Endothelial cell of umbilical vein (primary cell): ENCODE data around the gene RUNX2.

Experiments used
- CTCF ChIP-seq, 2 donors: IDR thresholded peaks; 1 replicate in 1 of 2; 2 replicates in 1 of 2; pipeline ENCODE4 v1.5.1; 2011; ENCODE audit warnings: low read length in 2 of 2, mild to moderate bottlenecking in 2 of 2, moderate library complexity in 2 of 2, control low read depth in 1 of 2, inconsistent platforms in 1 of 2, low read depth in 1 of 2; ENCODE audit not compliant: insufficient read depth in 1 of 2; ENCODE audit errors: extremely low read depth in 1 of 2
- EZH2 ChIP-seq: IDR thresholded peaks from 2 replicates; pipeline ENCODE4 v1.6.1; 2012; ENCODE audit warnings: borderline replicate concordance, low read depth, mild to moderate bottlenecking, moderate library complexity, low read length, inconsistent platforms; ENCODE audit not compliant: severe bottlenecking
- JUN ChIP-seq: IDR thresholded peaks from 2 replicates; pipeline ENCODE4 v1.6.1; 2011; ENCODE audit warnings: borderline replicate concordance, low read depth; ENCODE audit not compliant: insufficient read length, insufficient read depth
- POLR2A ChIP-seq: IDR thresholded peaks from 2 replicates; pipeline ENCODE4 v1.6.1; 2012; ENCODE audit warnings: low read depth, mild to moderate bottlenecking, control low read depth, low read length
- POLR2AphosphoS5 ChIP-seq: IDR thresholded peaks from 2 replicates; pipeline ENCODE4 v1.6.1; 2012; ENCODE audit warnings: low read depth, mild to moderate bottlenecking, control low read depth, low read length, moderate library complexity; ENCODE audit not compliant: insufficient read depth

GRCh38 chr6:45351076-45351475 lies 22.9 kb downstream of the RUNX2 start:
- TF ChIP-seq CTCF (IDR thresholded peaks at IDR 0.05; ENCODE audit: extremely low read depth in 1 of 2, insufficient read depth in 1 of 2, low read depth in 1 of 2, low read length in 2 of 2): no peak
- no peak for TF ChIP-seq EZH2
- TF ChIP-seq POLR2A: no peak
- TF ChIP-seq JUN: no peak
- TF ChIP-seq POLR2AphosphoS5: no peak
